Transverse colon (tissue), 4 donors: ENCODE measurements around the gene TAAR8. TPM values are rescaled to one million over a fixed set of nuclear protein-coding genes. Genes with fewer than 3 reads are reported as not detected.

Experiments used
- DNase-seq: peaks from one replicate; pipeline ENCODE4 v3.0.0-alpha.2; 2019
- H3K27ac ChIP-seq, 4 donors: fragments of 200-600 bp; sonication (generic); 2 replicates each; pipeline ENCODE4 v1.5.1; 2016 to 2018; ENCODE audit warnings: inconsistent platforms in 4 of 4
- H3K27me3 ChIP-seq: fragments of 200-600 bp; sonication (generic); 2 replicates; pipeline ENCODE4 v1.5.1; 2017; ENCODE audit warnings: inconsistent platforms
- H3K36me3 ChIP-seq, 4 donors: fragments of 200-600 bp; sonication (generic); 2 replicates each; pipeline ENCODE4 v1.5.1; 2017 to 2019; ENCODE audit warnings: inconsistent platforms in 4 of 4
- H3K4me1 ChIP-seq, 4 donors: fragments of 200-600 bp; sonication (generic); 2 replicates each; pipeline ENCODE4 v1.5.1; 2017 to 2020; ENCODE audit warnings: inconsistent platforms in 4 of 4
- H3K4me3 ChIP-seq, 4 donors: fragments of 200-600 bp; sonication (generic); 1 replicate in 1 of 4; 2 replicates in 3 of 4; pipeline versions ENCODE4 v1.5.1 to v1.6.1; 2017 to 2019; ENCODE audit warnings: inconsistent platforms in 4 of 4
- H3K9me3 ChIP-seq, 2 donors: fragments of 200-600 bp; sonication (generic); 2 replicates each; pipeline ENCODE4 v1.5.1; 2017 to 2019; ENCODE audit warnings: inconsistent platforms in 2 of 2
- CTCF ChIP-seq, 5 experiments: fragments of 200-600 bp in 3 of 5; fragments of 450-650 bp in 2 of 5; sonication (generic) in 3 of 5; IDR thresholded peaks; 1 replicate in 2 of 5; 2 replicates in 3 of 5; pipeline ENCODE4 v1.5.1; 2016 to 2017; ENCODE audit warnings: antibody characterized with exemption in 5 of 5, inconsistent platforms in 3 of 5, mild to moderate bottlenecking in 2 of 5, moderate library complexity in 1 of 5
- EP300 ChIP-seq: sonication (generic); formaldehyde crosslinking; IDR thresholded peaks from one replicate; pipeline ENCODE4 v1.6.1; 2017; ENCODE audit warnings: antibody characterized with exemption, low read depth
- POLR2A ChIP-seq: fragments of 450-650 bp; IDR thresholded peaks from one replicate; pipeline ENCODE4 v1.6.1; 2016; ENCODE audit warnings: antibody characterized with exemption, mild to moderate bottlenecking, moderate library complexity
- POLR2AphosphoS5 ChIP-seq, 3 donors: sonication (generic); formaldehyde crosslinking; IDR thresholded peaks; one replicate each; pipeline ENCODE4 v1.6.1; 2016; ENCODE audit warnings: antibody characterized with exemption in 3 of 3
- WGBS, 2 donors: methylation state at CpG; one replicate each; pipeline ENCODE4 v1.1.5; 2018; ENCODE audit warnings: low coverage in 1 of 2; 5-methylcytosine and 5-hydroxymethylcytosine counted together
- in situ Hi-C, 4 donors: fragments of 200-750 bp; cut with MboI; loops; one replicate each; pipeline versions ENCODE4 v1.15.0 to v1.15.1; 2017; ENCODE audit warnings: low sequenced_read_pairs in 3 of 4, low pct_ligation_motif_present in 1 of 4, low pct_unique_long_range_greater_than_20kb in 1 of 4
- intact Hi-C: fragments of 100-400 bp; cut with DNase I; formaldehyde crosslinking; loops from one replicate; pipeline ENCODE4 v1.15.1; 2023; ENCODE audit warnings: low total_unique reads
- total RNA-seq, 4 donors: library from RNA; depleted of rRNA; stranded (reverse); fragments of >200 nt; gene quantifications; one replicate each; pipeline ENCODE4 v1.1.0, GENCODE V29; 2016

TAAR8 gene
- total RNA-seq: not detected

DNA sequence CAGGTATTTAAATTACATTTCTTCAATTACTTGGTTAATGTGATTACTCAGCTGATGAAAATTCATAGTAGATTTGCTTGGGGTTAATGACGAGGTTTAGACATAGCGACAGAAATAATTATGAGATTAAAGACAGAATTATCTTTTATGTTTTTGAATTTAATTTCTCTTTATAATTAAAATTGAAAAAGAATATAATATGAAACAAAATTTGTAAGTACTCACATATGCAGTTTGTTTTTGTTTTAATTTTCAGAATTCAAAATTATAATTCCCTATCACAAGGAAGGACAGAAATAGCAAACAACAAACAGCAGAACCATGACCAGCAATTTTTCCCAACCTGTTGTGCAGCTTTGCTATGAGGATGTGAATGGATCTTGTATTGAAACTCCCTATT lies at the start of gene TAAR8:
Gene TAAR8, plus strand, starts transcription at position 301 of the 400 bp plus-strand sequence. Its CDS starts 21 bp downstream, at position 322.
- H3K27me3 ChIP-seq: no peaks in the 10 kb centered on the region
- 75 to 94% methylated on average over 2 of the region's 2 CpGs for WGBS, 2 donors

GRCh38 chr6:132504757-132505156 lies 47.7 kb upstream of the TAAR8 start:
- 71 to 81% methylated on average over 5 of the region's 5 CpGs for WGBS, 2 donors
- Histone ChIP-seq H3K4me3 (no peak overlapping the region), H3K4me1 (peaks cover 4 to 38% (median 14%) of the 10 kb centered on the region in 4 donors), H3K36me3 (peaks cover 0 to 17% (median 3%) of the 10 kb centered on the region in 4 donors), H3K27ac (no peak overlapping the region), H3K9me3 (no peaks in the 10 kb centered on the region), H3K27me3 (no peaks in the 10 kb centered on the region)
- TF ChIP-seq POLR2AphosphoS5 (IDR thresholded peaks at IDR 0.05) (no peak), EP300 (no peak), CTCF (IDR thresholded peaks at IDR 0.05) (no peak), POLR2A (no peak)
- intact Hi-C loops (no loop called here), in situ Hi-C loops (no loop called here)
- DNase-seq: no peak

More for the DNA sequence above, at the start of gene TAAR8:
- no peaks in the 10 kb centered on the region for H3K36me3 ChIP-seq
- DNase-seq: no peak
- no peak within 1 kb of the TSS for H3K4me3 ChIP-seq
- no peaks in the 10 kb centered on the region for H3K4me1 ChIP-seq
- in situ Hi-C loops (no loop called here), intact Hi-C loops (no loop called here)
- H3K27ac ChIP-seq: no peak within 1 kb of the TSS
- TF ChIP-seq POLR2A (no peak), EP300 (no peak), CTCF (IDR thresholded peaks at IDR 0.05) (no peak), POLR2AphosphoS5 (IDR thresholded peaks at IDR 0.05) (no peak)
- H3K9me3 ChIP-seq: no peaks in the 10 kb centered on the region

DNA sequence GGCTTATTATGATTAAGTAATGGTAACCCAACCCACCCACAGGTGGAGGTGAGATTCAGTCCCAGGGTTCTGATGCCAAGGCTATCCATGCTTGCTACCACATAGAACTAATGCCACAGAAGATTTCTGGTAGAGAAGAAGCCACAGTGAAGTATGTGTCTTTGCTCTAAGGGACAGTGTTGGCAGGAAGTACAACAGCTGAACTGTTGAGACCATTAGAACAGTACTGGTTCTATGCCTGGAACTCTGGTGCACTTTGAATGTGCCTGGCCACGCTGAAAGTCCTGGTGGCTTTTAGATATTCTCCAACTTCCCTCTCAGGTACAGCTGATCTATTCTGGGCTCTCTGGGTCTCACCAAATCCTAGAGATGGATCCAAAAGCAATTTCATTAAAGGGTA lies 47.3 kb upstream of the TAAR8 start:
- intact Hi-C loops: no loop called here
- WGBS, 2 donors: 78% methylated on average over 1 of the region's 1 CpG; no CpG with 5 or more reads in 1 of the 2 donors
- in situ Hi-C loops: no loop called here

DNA sequence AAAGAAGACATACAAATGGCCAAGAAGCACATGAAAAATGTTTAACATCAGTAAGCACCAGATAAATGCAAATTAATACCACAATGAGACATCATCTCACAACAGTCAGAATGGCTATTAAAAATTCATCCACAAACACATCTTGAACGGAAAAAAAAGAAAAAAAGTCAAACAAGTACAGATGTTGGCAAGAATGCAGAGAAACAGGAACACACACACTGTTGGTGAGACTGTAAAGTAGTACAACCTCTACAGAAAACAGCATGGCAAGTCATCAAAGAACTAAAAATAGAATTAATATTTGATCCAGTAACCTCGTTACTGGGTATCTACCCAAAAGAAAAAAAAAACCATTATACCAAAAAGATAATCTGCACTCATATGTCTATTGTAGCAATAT lies 46.0 kb upstream of the TAAR8 start:
- no peak for DNase-seq
- WGBS, 2 donors: 53 to 63% methylated on average over 2 of the region's 2 CpGs
- TF ChIP-seq POLR2A (no peak), EP300 (no peak)
- no peaks in the 10 kb centered on the region for H3K9me3 ChIP-seq
- peaks cover 0 to 17% (median 3%) of the 10 kb centered on the region in 4 donors for H3K36me3 ChIP-seq
- intact Hi-C loops: no loop called here
- no peaks in the 10 kb centered on the region for H3K27me3 ChIP-seq
- in situ Hi-C loops: no loop called here
- no peak overlapping the region for H3K4me3 ChIP-seq
- no peak overlapping the region for H3K27ac ChIP-seq
- H3K4me1 ChIP-seq: peaks cover 13 to 47% (median 25%) of the 10 kb centered on the region in 4 donors

More for the DNA sequence above, 47.3 kb upstream of the TAAR8 start:
- Histone ChIP-seq H3K4me1 (peaks cover 4 to 38% (median 14%) of the 10 kb centered on the region in 4 donors), H3K4me3 (no peak overlapping the region), H3K36me3 (peaks cover 0 to 17% (median 3%) of the 10 kb centered on the region in 4 donors), H3K27me3 (no peaks in the 10 kb centered on the region), H3K27ac (no peak overlapping the region), H3K9me3 (no peaks in the 10 kb centered on the region)
- no peak for TF ChIP-seq EP300
- no peak for TF ChIP-seq POLR2A
- no peak for TF ChIP-seq CTCF (IDR thresholded peaks at IDR 0.05)
- TF ChIP-seq POLR2AphosphoS5 (IDR thresholded peaks at IDR 0.05): no peak
- DNase-seq: no peak
